Activated CD8-positive, alpha-beta memory T cell treated with anti-CD3 and anti-CD28 coated beads, Interleukin-2, amount 50 U/mL, for 1 hour (primary cell): ENCODE results near the gene ZNF497.
A peak's percentile ranks its signal among the peaks of the same experiment; 100 is the strongest.
"Not testable (repeated sequence)": the region's sequence is repeated elsewhere in the genome, so short reads cannot be mapped to it uniquely, and the experiment has no call there.

Source experiments
- DNase-seq: peaks from one replicate; pipeline ENCODE4 v3.0.0-alpha.2; 2020; ENCODE audit errors: extremely low read depth

Gene ZNF497

DNA sequence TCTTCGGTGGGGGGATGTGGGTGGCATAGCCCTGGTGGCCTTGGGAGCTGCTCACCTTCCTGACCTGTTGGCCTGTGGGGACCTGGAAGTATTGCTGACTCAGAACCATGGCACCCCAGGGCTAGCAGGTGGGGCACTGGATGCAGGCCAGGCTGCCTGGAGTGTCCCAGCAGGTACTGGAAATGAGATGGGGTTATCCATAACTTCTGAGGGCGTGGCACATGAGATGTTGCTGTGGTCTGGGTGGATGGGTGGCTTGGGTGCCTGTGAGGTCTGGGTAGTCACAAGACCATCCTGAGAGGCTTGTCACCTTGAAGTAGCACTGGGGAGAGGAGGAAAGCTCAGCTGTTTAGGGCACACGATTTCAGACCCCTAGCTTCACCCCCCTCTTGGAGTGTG, 32.3 kb upstream of the ZNF497 start:
- no peak for DNase-seq

DNA sequence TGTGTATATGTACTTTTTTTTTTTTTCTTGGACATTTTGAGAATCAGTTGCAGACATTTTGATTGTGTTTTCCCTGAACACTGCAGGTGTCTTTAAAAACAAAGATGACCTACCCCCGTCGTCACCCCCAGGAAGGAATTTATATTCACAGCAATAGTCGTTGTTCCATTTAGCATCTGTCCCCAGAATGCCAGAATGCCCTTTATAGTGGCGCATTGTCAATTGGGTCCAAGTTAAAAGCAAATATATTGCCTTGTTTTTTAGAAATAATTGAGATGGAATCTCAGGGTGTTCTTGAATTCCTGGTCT, 31.1 kb upstream of the ZNF497 start:
- no peak for DNase-seq

DNA sequence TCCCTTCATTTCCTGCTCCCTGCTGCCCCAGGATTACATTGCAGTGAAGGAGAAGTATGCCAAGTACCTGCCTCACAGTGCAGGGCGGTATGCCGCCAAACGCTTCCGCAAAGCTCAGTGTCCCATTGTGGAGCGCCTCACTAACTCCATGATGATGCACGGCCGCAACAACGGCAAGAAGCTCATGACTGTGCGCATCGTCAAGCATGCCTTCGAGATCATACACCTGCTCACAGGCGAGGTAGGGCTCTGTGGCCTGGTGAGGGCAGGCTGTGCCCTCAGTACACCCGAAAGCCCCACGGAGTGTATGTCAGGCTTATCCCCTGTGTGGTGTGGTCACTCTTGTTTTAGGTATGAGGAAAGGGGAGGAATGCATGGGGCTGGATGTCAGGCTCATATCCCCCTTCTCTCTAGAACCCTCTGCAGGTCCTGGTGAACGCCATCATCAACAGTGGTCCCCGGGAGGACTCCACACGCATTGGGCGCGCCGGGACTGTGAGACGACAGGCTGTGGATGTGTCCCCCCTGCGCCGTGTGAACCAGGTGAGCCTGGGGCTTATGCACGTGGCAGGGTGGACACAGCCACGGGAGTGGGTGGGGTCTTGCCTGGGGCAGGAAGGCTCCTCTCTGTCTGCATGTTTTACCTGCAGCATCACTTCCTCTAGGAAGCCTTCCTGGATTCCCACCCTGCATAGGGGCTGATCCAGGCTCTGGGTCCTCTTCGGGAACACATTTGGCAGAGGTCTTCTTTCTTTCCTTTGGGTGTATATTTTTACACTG, 30.6 kb upstream of the ZNF497 start:
- DNase-seq = no peak

DNA sequence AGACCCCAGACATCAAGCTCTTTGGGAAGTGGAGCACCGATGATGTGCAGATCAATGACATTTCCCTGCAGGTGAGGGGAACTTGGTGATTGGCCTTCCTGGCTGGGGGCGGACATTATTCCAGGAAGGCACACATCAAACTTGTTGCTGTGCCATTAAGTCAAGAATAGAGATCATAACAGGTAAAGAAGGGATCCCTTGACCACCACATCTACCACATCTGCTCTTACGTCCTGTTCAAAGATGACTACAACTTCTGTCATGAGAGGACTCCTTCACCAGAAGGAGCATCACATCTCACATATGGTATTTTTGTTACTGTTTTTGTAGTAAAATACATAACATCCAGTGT, 25.6 kb upstream of the ZNF497 start:
- DNase-seq = no peak

DNA sequence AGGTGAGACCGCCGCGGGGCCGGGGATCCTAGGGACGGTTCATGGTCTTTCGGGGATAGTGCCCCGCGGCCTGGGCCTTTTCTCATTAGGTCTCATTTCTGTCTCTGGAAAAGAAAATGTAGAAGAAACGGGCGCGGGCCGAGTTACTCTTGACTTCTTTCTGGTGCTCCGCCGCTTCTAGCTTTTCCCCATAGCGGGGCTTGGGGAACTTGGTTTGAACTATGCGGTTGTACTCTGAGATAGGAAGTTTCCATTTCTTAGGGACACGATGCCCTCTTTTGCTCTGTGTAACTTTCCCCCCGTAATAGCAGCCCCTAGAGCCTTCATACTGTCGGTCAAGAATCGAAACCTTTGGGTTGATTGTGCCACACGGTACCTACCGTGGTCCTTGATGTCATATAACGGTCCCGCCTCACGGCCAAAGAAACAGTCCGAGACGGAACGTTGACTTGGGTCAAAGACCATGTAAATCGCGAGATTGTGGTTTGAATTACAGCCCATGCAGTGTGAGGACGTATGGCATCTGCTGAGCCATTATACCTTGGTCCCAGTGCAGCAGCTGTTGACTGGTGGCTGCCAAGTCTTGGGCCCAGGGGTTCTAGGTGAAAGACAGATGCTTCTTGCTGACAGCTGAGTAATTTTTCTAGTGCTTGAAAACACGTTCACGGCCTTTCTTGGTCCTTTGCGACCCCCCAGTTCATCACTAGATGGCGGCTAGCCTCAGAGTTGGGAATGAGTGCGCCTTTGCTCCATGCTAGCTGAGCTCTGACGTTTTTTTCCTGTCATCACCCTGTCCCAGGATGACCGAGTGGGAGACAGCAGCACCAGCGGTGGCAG, 25.0 kb upstream of the ZNF497 start:
- no peak for DNase-seq

DNA sequence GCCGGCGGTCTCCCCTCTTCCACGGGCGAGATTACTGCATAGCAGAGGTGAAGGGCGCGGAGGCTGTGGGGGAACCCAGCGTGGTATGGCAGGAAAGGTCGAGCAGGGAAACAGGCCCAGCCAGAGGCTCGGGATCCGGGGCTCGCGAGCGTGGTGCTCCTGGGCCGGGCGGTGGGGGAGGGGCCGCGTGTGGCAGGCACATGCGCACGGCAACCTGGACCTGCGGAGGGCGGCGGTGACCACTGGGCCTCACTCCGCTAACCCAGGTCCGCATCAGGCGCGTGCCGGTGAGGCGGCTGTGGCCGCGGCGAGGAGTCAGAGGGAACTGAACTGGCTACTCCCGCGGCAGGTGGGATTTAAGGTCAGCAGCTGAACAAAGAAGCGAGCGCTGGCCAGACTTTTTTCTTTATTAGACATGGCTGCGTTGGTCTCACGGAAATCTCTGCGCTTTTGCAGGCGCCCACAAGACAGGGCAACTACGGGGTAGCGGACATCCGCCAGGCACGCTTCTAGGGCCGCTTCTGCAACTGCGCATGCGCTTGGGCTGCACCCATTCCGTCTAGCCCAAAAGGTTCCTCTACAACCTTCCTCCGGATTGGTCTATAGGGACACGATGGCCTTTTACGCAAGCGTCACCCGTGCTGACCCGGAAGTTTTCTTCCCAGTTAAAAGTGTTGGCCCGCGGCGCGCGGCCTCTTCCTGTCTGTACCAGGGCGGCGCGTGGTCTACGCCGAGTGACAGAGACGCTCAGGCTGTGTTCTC, 24.2 kb upstream of the ZNF497 start, which contains the start of gene RPS5:
TSS of gene RPS5 (plus strand) at position 694 of the 762 bp plus-strand sequence. CDS start 869 bp downstream, outside the sequence.
- DNase-seq = peak; percentile 93

DNA sequence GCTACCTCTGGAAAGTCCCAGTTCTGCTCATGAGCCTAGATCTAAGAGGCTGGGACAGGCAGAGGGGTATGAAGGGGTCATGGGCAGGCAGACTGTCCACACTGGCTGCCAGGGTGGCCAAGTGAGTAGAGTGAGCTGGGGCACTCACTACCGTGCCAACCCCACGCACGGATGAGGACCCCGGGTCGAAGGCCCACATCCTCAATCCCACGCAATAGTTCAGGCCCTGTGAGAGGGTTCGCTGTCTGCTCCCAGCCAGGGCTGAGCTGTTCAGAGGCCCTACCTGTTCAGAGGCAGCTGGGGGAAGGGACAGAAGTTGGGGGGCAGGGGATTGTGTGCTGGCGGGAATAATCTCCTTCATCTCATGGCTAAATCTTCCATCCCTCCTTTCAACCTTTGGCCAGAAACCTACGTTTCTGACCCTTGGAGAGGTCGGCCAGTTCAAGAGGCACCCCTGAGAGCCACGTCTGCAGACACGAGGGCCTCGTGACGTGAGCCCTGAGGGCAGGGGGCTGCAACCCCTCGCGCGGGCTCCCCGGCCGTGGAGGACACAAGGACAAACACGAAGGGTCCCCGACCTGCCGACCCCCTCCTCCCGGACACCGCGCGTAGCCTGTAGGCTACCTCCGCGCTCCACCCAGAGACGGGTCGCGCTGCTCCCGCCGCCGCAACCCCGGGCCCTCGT, 23.5 kb upstream of the ZNF497 start:
- no peak for DNase-seq

DNA sequence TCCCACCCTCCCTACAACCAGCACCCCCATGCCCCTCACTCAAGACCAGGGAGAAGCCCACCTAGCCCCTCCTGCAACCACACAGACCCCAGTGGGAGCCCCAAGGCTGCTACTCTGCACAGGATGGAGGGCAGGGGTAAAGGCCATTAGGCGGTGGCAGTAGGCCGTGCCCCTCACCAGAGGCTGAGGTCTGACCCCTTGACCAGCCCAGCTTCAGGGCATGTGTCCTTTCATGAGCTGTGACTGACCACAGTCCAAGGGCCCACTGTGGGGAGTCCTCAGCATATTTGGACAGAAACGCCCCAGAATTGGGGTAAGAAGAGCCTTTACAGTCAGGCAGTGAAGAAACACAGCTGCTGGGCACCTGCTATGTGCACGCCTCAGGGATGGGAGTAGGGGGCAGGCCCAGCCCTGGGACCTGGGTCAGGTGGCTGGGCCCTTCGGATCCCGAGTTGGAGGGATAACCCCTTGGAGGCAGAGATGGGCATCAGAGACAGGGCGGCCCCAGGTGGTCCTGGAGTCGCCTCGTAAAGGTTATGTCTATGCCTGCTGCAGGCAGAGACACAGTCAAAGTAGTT, 22.9 kb upstream of the ZNF497 start:
- no peak for DNase-seq

DNA sequence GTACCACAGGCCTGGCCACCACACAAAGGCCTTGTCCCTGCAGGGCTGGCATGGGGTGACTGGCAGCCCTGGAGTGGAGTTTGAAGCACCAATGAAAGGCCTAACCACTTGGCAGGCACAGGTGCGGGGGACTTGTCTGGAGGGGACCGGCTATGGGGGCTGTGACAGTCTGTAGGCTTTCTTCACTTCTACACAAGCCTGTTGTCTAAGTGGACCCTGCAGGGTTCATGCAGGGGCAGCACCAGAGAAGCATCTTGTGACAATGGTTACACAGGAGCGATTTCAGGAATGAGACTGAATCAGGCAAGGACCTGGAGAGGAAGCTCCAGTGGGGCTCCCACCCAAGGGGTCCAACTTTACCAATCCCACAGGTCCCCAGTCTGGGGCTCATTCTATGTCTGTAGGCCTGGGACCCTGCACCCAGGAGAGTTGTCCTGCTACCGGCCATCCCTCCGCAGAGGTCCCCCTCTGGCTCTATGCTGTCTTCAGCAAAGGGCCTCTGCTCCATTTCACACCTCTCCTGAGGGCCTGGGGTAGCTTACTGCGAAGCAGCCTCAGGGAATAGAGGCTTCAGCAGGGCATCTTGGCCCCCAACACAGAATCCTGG, 20.5 kb upstream of the ZNF497 start:
- DNase-seq = no peak

DNA sequence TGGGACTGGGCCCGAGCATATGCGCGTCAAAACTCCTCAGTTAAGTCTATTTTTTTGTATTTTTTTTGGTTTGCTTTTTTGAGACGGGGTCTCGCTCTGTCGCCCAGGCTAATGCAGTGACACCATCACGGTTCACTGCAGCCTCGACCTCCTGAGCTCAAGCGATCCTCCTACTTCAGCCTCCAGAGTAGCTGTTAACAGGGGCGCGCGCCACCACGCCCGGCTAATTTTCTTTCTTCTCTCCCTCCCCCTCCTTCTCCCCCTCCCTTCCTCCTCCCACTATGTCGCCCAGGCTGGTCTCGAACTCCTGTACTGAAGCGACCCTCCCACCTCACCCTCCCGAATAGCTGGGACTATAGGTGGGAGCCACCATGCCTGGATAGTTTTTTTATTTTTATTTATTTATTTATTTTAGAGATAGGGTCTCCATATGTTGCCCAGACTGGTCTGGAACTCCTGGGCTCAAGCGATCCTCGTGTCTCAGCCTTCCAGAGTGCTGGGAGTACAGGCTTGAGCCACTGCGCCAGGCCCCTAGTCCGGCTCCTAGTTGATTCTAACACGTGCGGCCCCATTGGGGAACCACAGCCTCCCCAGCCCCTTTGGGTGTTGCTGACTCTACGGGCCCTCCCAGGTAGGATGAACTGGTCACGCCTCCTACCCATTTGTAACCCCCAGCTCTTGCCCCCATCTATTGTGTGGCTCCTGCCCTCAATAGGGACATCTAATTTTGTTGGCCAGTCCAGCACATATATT, 19.1 kb upstream of the ZNF497 start:
- DNase-seq = no peak

DNA sequence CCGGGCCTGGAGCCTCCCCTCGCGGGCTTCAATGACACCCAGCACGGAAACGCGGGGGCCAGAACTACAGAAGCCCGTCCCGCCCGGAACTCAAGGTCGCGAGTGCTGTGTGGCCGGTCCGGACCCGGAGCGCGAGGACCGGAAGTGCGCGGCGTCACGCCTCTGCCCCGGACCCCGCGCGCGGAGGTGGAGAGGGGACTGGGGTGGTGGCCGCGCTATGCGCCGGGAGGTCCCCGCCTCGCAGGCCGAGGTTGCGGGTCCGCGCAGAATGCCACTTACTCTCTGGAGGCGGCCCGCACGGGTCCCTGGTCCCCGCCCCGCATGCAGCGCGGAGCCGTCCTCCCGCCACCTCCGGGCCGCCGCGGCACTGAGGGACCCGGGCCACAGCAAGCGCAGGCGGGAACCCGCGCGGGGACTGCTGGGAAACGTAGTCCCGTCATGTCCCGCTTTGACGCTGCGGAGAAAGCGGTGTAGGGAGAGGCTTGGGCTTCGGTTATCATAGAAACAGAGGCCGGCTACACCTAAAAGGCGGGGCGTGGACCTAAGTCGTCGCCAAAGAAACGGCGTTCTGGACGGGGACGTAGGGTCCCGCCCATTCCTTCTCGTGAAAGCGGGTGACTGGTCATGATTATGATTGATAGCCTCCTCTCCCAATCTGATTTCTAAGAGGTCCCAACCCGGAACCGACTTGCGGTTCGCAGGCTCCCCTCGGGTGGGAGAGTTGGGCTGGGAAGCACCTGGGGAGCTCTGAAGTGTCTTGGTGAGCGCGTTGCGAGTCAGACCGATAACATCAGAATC, 18.3 kb upstream of the ZNF497 start, which contains the start of gene ZNF837:
TSS of gene ZNF837 (minus strand) at position 369 of the 798 bp plus-strand sequence. CDS start 11,698 bp downstream, outside the sequence.
- peak; percentile 98 for DNase-seq

DNA sequence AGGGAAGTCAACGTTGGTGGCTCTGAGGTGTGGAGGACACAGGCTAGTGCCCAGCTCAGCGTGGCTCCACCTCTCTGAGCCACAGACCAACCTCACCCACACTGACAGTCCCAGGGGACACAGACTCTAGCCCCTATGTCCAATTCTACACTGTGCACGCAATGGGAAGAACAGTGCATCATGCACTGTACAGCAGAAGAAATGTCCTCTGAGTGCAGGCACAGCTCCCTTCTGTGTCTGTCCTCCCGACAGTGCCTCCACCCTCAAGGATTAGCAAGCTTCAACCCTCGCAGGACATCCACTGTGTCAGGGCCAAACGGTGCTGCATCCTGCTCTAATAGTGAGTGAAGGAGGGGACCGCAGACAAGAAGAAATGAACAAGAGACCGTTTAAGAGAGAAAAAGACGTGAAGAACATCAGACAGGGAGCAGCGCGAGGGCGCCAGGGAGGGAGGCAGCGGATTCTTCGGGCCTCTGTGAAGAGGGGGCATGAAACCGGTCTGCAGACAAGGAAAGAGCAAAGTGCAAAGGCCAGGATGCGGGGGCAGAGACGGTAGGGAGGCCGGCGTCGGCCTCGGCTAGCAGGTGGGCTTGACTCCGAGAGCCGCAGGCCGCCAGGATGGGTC, 17.6 kb upstream of the ZNF497 start:
- DNase-seq = no peak

DNA sequence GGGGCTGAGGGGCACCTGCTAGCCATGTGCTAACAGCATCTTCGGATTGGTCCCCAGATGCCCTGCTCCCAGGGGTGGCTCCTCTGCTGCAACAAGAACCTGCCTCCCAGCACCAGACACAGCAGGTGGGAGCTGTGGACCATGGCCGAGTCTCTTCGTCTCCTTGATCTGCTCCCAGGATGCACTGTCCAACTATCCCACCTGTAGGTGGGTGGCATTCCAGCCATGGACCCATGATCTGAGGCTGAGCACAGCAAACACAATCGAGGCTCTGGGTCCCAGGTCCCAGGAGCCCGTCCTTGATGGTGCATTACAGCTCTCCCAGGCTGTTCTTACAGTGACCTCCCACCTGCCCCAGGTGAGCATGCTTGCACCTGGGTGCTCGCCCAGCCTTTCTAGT, 16.7 kb upstream of the ZNF497 start:
- DNase-seq = no peak

DNA sequence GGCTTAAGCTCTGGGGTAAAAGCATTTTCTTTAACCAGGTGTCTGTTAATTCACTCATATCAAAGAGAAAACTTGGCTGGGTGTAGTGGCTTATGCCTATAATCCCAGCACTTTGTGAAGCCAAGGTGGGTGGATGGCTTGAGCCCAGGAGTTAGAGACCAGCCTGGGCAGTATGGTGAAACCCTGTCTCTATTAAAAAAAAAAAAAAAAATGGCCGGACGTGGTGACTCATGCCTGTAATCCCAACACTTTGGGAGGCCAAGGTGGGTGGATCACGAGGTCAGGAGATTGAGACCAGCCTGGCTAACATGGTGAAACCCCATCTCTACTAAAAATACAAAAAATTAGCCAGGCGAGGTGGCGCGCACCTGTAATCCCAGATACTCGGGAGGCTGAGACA, 14.2 kb upstream of the ZNF497 start:
- not testable (repeated sequence) for DNase-seq

DNA sequence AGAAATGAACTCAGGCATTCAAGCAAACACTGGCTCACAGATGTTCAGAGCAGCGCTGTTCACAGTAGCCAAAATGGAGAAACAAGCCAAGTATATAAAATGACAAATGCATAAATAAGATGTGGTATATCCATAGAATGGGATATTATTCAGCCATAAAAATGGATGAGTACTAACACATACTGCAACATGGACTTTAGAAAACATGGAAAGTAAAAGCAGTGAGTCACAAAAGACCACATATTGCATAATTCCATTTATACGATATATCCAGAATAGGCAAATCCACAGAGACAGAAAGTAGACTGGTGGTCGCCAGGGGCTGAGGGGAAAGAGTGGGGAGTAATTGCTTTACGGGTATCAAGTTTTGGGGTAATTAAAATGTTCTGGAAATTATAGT, 11.6 kb upstream of the ZNF497 start:
- DNase-seq = no peak

DNA sequence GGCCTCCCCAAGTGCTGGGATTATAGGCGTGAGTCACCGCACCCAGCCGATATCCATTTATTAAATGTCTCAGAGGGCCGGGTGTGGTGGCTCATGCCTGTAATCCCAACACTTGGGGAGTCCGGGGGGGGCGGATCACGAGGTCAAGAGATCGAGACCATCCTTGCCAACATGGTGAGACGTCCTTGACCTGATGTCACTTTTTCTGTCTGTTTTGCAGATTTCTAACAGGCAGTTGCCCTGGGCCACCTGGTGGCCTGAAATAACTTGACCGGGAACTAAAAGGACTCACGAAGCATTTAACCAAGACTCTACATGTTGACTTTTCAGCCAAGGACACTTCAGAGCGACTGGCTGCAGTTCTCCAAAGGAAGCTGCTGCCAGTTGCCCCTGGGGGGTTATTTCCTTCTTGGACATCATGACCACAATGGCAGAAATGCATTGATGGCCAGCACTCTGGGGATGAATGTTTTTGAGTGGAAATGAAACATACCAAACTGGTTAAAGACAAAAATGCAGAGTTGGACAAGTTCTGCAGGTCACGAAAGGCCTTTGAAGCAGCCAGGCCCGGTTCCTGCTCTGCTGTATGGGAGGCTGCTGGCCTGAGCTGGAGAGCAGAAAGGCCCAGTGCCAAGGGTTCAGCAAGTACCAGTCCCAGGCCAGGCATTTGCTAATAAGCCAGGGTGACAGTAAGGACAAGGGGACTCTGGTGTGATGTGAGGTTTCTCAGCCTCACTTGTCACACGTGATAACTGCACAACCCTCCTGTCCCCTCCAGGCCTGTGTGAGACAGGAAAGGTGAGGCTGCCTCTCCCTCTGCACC, 10.0 kb upstream of the ZNF497 start:
- DNase-seq = no peak

DNA sequence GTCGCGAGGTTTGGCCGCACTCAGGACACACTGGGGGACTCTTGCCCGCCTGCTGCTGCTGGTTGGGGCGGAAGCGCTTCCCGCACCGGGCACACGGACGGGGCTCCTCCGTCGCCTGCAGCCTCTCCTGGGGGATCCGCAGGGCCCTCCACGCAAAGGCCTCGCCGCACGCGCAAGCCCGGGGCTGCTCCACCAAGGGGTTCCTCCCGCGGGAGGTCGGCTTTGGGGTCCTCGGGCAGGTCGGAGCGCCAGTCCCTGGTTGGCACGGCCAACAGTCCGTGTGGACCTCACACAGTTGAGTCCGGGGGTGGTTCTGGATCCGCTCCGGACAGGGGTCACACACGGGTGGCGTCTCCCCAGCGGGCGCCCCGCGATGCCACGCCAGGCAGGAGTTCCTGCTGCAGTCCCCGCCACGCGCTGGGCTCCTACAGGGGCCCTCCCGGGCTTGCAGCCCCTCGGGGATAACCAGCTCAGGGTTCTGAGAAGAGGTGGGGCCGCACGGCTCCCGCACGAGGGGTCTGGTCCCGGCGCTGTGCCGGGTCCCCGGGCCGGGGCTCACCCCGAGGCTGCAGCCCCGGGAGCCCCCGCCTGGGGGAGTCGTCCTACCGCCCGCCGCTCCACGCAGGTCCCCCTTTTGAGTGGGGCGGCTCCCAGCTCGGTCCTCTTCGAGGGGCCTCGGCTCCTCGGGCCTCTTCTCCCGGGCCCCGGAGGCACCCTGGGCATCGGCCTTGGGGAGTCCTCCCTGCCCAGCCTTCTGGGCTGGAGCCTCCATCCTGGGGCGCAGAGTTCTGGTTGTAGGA, 6.2 kb upstream of the ZNF497 start:
- no peak for DNase-seq
